RPMI7951 (cell line): ENCODE results near the gene NME4. TPM values are rescaled to one million over a fixed set of nuclear protein-coding genes. Genes with fewer than 3 reads are reported as not detected.
"Not testable (repeated sequence)": the region's sequence is repeated elsewhere in the genome, so short reads cannot be mapped to it uniquely, and the experiment has no call there.

ENCODE experiments used
- DNase-seq: peaks from one replicate; pipeline ENCODE4 v3.0.0-alpha.2; 2012; ENCODE audit warnings: low read depth
- total RNA-seq: library from RNA; depleted of rRNA; stranded (reverse); fragments of >200 nt; shearing (Covaris generic); gene quantifications from 2 replicates; pipeline ENCODE4 v1.2.3, GENCODE V29; 2014; rRNA removed

Gene NME4
- 72.3 and 76.0 TPM in 2 replicates for total RNA-seq

DNA sequence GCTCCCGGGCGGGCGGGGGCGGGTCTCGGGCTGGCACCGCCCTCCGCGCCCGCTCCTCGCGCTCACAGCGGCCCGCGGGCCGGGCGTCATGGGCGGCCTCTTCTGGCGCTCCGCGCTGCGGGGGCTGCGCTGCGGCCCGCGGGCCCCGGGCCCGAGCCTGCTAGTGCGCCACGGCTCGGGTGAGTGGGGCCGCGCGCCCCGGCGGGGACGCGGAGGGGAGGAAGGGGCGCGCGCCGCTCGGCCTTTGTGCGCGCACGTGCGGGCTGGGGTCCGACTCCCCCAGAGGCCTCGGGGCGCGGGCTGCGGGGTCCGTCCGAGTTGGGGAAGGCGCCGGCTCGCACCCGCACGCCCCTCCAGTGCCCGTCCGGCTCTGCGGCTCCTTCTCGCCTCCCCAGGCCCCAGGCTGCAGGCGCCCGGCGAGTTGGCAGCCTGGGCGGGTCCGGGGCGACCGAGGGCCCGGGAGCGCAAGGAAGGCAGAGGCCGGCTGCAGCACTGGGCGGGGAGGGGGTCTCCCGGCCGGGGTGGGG is at the start of gene NME4:
Gene NME4 (plus strand): TSS at position 65 of the 527 bp plus-strand sequence. CDS start 24 bp downstream, at position 89.
- peak; percentile 33 for DNase-seq

- DNase-seq: no peak
Observed at GRCh38 chr16:347203-347602, 49.8 kb upstream of the NME4 start.

DNA sequence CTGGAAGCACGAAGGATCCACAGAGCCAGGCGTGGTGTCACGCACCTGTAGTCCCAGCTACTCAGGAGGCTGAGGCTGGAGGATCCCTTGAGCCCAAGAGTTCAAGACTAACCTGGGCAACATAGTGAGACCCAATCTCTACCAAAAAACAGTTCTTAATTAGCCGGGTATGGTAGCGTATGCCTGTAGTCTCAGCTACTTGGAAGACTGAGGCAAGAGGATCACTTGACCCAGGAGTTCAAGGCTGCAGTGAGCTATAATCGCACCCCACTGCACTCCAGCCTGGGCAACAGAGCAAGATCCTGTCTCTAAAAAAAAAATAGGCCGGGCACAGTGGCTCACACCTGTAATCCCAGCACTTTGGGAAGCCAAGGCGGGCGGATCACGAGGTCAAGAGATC is 48.5 kb upstream of the NME4 start:
- DNase-seq: not testable (repeated sequence)

GRCh38 chr16:349211-349610 is 47.8 kb upstream of the NME4 start:
- no peak for DNase-seq

DNA sequence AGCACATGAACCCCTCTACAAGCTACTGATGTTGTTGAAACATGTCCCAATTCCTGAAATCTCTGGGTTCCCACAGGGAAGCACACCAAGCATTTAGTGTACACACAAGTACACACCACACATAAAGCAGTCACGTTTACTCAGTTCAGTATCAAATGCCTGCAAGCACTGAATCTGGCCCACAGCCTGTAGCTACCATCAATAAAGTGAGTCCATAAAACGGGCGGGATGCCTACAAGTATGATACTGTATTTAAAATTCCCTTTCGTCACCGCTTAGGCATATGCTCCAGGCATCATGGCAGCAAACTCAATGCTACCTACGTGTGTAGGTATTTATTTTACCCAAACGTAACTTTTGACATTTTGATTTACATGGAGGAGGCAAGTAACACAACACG is 46.8 kb upstream of the NME4 start:
- no peak for DNase-seq

- DNase-seq: peak; percentile 17
Observed at GRCh38 chr16:351804-352520, 45.0 kb upstream of the NME4 start.

GRCh38 chr16:352547-353403 is 44.2 kb upstream of the NME4 start, which contains the start of gene AXIN1:
Gene AXIN1, minus strand, starts transcription at chr16:352723. Its CDS starts 5,698 bp downstream, at chr16:347025.
- peak; percentile 90 for DNase-seq

GRCh38 chr16:353404-354290 is 43.4 kb upstream of the NME4 start:
- no peak for DNase-seq

- no peak for DNase-seq
Observed at GRCh38 chr16:354291-354881, 42.6 kb upstream of the NME4 start.

GRCh38 chr16:354971-355461 is 42.0 kb upstream of the NME4 start:
- no peak for DNase-seq

DNA sequence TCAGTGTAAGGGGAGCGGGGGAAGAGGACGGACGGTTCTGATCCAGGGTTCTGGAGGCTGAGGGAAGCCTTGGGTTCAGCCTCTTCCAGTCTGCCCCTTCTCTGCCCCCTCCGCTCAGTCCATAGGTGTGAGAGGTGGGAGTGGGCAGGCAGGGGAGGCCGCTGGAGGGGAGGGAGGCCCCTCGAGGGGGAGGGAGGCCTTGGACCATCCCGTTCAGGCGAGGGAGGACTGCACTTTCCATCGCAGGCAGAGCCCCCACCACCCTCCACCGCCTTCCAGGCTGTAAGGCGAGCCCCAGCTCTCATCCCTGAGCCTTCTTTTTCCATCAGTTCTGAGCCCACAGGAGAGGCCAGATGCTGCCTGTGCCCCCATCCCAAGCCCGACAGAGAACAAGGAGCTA is 40.3 kb upstream of the NME4 start:
- DNase-seq: no peak

DNA sequence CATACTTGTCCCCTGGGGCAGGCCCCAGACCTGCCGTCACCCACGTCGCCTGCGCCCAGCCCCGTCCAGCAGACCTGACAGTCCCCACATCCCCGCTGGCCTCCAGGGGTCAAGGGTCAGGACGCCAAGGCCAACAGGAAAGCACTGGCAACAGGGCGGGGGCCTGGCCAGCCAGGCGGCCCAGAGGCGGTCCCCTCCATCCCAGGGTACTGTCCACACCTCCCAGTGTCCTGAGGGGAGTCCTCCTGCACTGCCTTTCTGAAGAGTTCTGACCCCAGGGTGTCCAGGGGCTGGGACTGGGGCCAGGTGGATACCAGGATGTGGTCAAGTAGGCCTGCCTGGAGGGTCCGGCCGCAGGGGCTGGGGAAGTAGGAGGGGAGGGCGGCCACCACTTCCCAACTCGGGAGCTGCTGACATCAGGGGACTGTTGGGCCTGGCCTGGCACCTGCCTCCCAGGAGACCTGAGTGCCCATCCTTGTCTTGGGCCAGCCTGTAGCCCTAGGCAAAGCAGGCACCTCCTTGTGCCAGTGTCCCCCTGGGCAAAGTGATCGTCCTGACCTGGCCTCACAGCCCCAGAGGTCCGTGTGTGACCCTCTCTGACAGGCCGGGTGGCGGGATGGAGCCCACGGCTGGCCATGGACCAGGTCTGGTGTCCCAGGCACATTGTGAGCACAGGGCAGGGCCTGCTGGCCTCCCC is 37.8 kb upstream of the NME4 start:
- DNase-seq: no peak

DNA sequence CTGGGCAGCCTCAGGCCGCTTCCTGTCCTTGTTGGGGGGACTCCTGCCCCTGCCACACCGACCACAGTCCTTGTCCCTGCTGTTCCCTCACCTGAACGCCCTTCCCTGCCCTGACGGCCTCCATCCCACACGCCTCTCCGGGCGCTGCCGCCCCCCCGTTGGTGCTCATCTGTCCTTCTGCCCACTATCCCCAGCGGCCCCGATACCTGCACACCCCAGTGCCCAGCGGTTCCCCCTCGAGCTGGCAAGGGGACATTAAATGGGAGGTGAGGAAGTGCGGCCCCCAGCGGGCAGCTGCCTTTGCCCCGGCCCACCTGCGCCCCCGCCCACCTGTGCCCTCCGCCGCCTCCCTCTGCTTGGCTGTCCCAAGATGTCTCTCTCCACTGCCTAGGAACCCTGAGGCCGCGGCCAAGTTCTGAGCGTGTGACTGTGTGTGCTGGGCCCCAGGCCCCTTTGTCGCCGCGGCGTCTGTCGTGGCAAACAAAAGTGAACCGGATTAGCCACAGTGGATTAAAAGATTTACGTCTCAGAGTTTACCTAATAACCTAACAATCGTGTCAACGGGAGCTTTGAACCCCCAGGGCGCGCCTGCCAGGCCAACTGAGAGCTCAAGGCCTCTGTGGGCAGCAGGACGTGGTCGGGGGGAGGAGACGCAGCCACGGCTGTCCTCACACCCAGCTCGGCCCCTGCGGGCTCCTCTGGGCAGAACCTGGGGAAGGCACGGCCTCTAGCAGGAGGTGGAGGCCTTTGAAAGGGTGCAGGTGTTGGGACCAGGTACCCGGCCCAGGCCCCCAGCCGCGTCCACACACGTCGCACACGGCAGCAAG is 36.9 kb upstream of the NME4 start:
- DNase-seq: no peak

- DNase-seq: no peak
Observed at GRCh38 chr16:360698-361336, 36.2 kb upstream of the NME4 start.

- DNase-seq: no peak
Observed at GRCh38 chr16:361341-361871, 35.6 kb upstream of the NME4 start.

- DNase-seq: peak; percentile 73
Observed at GRCh38 chr16:361872-362701, 34.9 kb upstream of the NME4 start.

GRCh38 chr16:362702-362999 is 34.3 kb upstream of the NME4 start:
- not testable (repeated sequence) for DNase-seq
